Stimulated activated CD4-positive, alpha-beta T cell treated with anti-CD3 and anti-CD28 coated beads, Interleukin-1b, Interleukin-23, amount 100 ng/mL, for 1 hour (primary cell): Measurements from ENCODE around the gene GOLGA6L9.
"Not testable (repeated sequence)": the region's sequence is repeated elsewhere in the genome, so short reads cannot be mapped to it uniquely, and the experiment has no call there.

ENCODE experiments used
- DNase-seq, 2 donors: peaks; one replicate each; pipeline ENCODE4 v3.0.0-alpha.2; 2020; ENCODE audit warnings: low read depth in 2 of 2

The GOLGA6L9 gene

GRCh38 chr15:82429693-82430092 is at the start of gene GOLGA6L9:
Gene GOLGA6L9 (plus strand): TSS chr15:82429816. CDS start chr15:82430080, 264 bp downstream.
- DNase-seq: not testable (repeated sequence)

- DNase-seq: not testable (repeated sequence)
Observed at GRCh38 chr15:82381330-82381955, 48.2 kb upstream of the GOLGA6L9 start.

GRCh38 chr15:82387209-82387608 is 42.4 kb upstream of the GOLGA6L9 start:
- not testable (repeated sequence) for DNase-seq

GRCh38 chr15:82390152-82390551 is 39.5 kb upstream of the GOLGA6L9 start:
- DNase-seq: not testable (repeated sequence)

GRCh38 chr15:82392077-82392476 is 37.5 kb upstream of the GOLGA6L9 start:
- not testable (repeated sequence) for DNase-seq

GRCh38 chr15:82393671-82394070 is 35.9 kb upstream of the GOLGA6L9 start:
- DNase-seq: no peak

GRCh38 chr15:82395788-82396187 is 33.8 kb upstream of the GOLGA6L9 start:
- DNase-seq: not testable (repeated sequence)

- no peak for DNase-seq
Observed at GRCh38 chr15:82397817-82398216, 31.8 kb upstream of the GOLGA6L9 start.

- DNase-seq: no peak
Observed at GRCh38 chr15:82398785-82399184, 30.8 kb upstream of the GOLGA6L9 start.

GRCh38 chr15:82399366-82400103 is 30.1 kb upstream of the GOLGA6L9 start:
- not testable (repeated sequence) for DNase-seq

- not testable (repeated sequence) for DNase-seq
Observed at GRCh38 chr15:82401918-82402317, 27.7 kb upstream of the GOLGA6L9 start.

- DNase-seq: not testable (repeated sequence)
Observed at GRCh38 chr15:82402341-82402740, 27.3 kb upstream of the GOLGA6L9 start.

- not testable (repeated sequence) for DNase-seq
Observed at GRCh38 chr15:82406211-82406610, 23.4 kb upstream of the GOLGA6L9 start.

- not testable (repeated sequence) for DNase-seq
Observed at GRCh38 chr15:82410306-82410705, 19.3 kb upstream of the GOLGA6L9 start.

GRCh38 chr15:82411595-82411994 is 18.0 kb upstream of the GOLGA6L9 start:
- not testable (repeated sequence) for DNase-seq

GRCh38 chr15:82414525-82415191 is 15.0 kb upstream of the GOLGA6L9 start:
- not testable (repeated sequence) for DNase-seq

GRCh38 chr15:82420516-82420915 is 9.1 kb upstream of the GOLGA6L9 start:
- DNase-seq: not testable (repeated sequence)

GRCh38 chr15:82420966-82421365 is 8.7 kb upstream of the GOLGA6L9 start:
- DNase-seq: not testable (repeated sequence)

GRCh38 chr15:82427117-82427516 is 2.5 kb upstream of the GOLGA6L9 start:
- DNase-seq: not testable (repeated sequence)

GRCh38 chr15:82445420-82445819 is 15.8 kb downstream of the GOLGA6L9 start:
- peak in 1 of 2 donors; percentile 2 for DNase-seq

- not testable (repeated sequence) for DNase-seq
Observed at GRCh38 chr15:82457336-82457735, 27.7 kb downstream of the GOLGA6L9 start.

GRCh38 chr15:82465629-82466028 is 36.0 kb downstream of the GOLGA6L9 start:
- not testable (repeated sequence) for DNase-seq
